ENCODE data around the gene EXT2. TPM values are rescaled to one million over a fixed set of nuclear protein-coding genes. Genes with fewer than 3 reads are reported as not detected.

The EXT2 gene
- total RNA-seq, 4 donors from 2014 or later, result 63.9 to 66.6 (median 65.9) TPM

- no peaks in the 10 kb centered on the region for H3K4me1 ChIP-seq
- WGBS, 2 donors (ENCODE audit: low coverage in 1 of 2), result 68 to 69% methylated on average over 3 of the region's 3 CpGs
- no peaks in the 10 kb centered on the region for H3K9me3 ChIP-seq
- H3K27me3 ChIP-seq, result no peaks in the 10 kb centered on the region
- no peak overlapping the region for H3K27ac ChIP-seq
- ATAC-seq, result no peak
- no peak overlapping the region for H3K4me3 ChIP-seq
- peaks cover 0 to 53% of the 10 kb centered on the region in 2 donors for H3K36me3 ChIP-seq
- TF ChIP-seq POLR2AphosphoS5 (IDR thresholded peaks at IDR 0.05) (no peak), EP300 (IDR thresholded peaks at IDR 0.05) (no peak), POLR2A (IDR thresholded peaks at IDR 0.05) (no peak)
These were observed 109.9 kb downstream of the EXT2 start for GRCh38 chr11:44205352-44205751.

- no peak for ATAC-seq
- TF ChIP-seq CTCF (IDR thresholded peaks at IDR 0.05) (no peak), POLR2AphosphoS5 (IDR thresholded peaks at IDR 0.05) (no peak), POLR2A (IDR thresholded peaks at IDR 0.05) (no peak), EP300 (IDR thresholded peaks at IDR 0.05) (no peak)
- no peaks in the 10 kb centered on the region for H3K9me3 ChIP-seq
- no peaks in the 10 kb centered on the region for H3K27me3 ChIP-seq
- H3K4me3 ChIP-seq, result no peak overlapping the region
- H3K4me1 ChIP-seq, result no peaks in the 10 kb centered on the region
- WGBS, 2 donors (ENCODE audit: low coverage in 1 of 2), result 92 to 94% methylated on average over 2 of the region's 2 CpGs
- peaks cover 0 to 49% of the 10 kb centered on the region in 2 donors for H3K36me3 ChIP-seq
- no peak overlapping the region for H3K27ac ChIP-seq
These were observed 110.4 kb downstream of the EXT2 start for GRCh38 chr11:44205836-44206235.

- no peaks in the 10 kb centered on the region for H3K27me3 ChIP-seq
- TF ChIP-seq CTCF (IDR thresholded peaks at IDR 0.05), result no peak
- TF ChIP-seq POLR2A (IDR thresholded peaks at IDR 0.05), result no peak
- no peak for TF ChIP-seq EP300 (IDR thresholded peaks at IDR 0.05)
- no peak for TF ChIP-seq POLR2AphosphoS5 (IDR thresholded peaks at IDR 0.05)
- H3K9me3 ChIP-seq, result no peaks in the 10 kb centered on the region
- WGBS, 2 donors (ENCODE audit: low coverage in 1 of 2), result 79 to 85% methylated on average over 6 to 7 of the region's 7 CpGs
- H3K4me1 ChIP-seq, result no peaks in the 10 kb centered on the region
- H3K27ac ChIP-seq, result no peak overlapping the region
- no peak overlapping the region for H3K4me3 ChIP-seq
- no peak for ATAC-seq
- H3K36me3 ChIP-seq, result peaks cover 0 to 46% of the 10 kb centered on the region in 2 donors
These were observed 111.8 kb downstream of the EXT2 start for GRCh38 chr11:44207292-44207691.

- H3K27ac ChIP-seq, result no peak overlapping the region
- no peaks in the 10 kb centered on the region for H3K9me3 ChIP-seq
- H3K4me3 ChIP-seq, result no peak overlapping the region
- H3K36me3 ChIP-seq, result peaks cover 0 to 31% of the 10 kb centered on the region in 2 donors
- no peak for ATAC-seq
- no peaks in the 10 kb centered on the region for H3K27me3 ChIP-seq
- TF ChIP-seq POLR2AphosphoS5 (IDR thresholded peaks at IDR 0.05), result no peak
- TF ChIP-seq CTCF (IDR thresholded peaks at IDR 0.05), result no peak
- no peak for TF ChIP-seq POLR2A (IDR thresholded peaks at IDR 0.05)
- no peak for TF ChIP-seq EP300 (IDR thresholded peaks at IDR 0.05)
- H3K4me1 ChIP-seq, result no peaks in the 10 kb centered on the region
- 72 to 87% methylated on average over 2 of the region's 2 CpGs for WGBS, 2 donors (ENCODE audit: low coverage in 1 of 2)
These were observed 113.6 kb downstream of the EXT2 start for GRCh38 chr11:44208976-44209603.

- TF ChIP-seq POLR2A (IDR thresholded peaks at IDR 0.05) (no peak), CTCF (IDR thresholded peaks at IDR 0.05) (no peak), EP300 (IDR thresholded peaks at IDR 0.05) (no peak)
- ATAC-seq, result no peak
- H3K27me3 ChIP-seq, result no peaks in the 10 kb centered on the region
- no peaks in the 10 kb centered on the region for H3K4me1 ChIP-seq
- peaks cover 0 to 26% of the 10 kb centered on the region in 2 donors for H3K36me3 ChIP-seq
- WGBS, 2 donors (ENCODE audit: low coverage in 1 of 2), result 91 to 96% methylated on average over 4 to 5 of the region's 6 CpGs
- H3K9me3 ChIP-seq, result no peaks in the 10 kb centered on the region
- no peak overlapping the region for H3K27ac ChIP-seq
- no peak overlapping the region for H3K4me3 ChIP-seq
These were observed 116.7 kb downstream of the EXT2 start for GRCh38 chr11:44212128-44212527.
